ENCODE measurements around the gene NPR1. TPM values are rescaled to one million over a fixed set of nuclear protein-coding genes. Genes with fewer than 3 reads are reported as not detected.

The NPR1 gene
- total and polyA plus RNA-seq, 2 of the 4 experiments (the other 2 are of a cell fraction): 0.02 TPM; not detected in 1

- H3K56ac ChIP-seq (ENCODE audit: extremely low read depth, insufficient read depth, low read length): no peak overlapping the region
- no peak overlapping the region for H2BK20ac ChIP-seq (ENCODE audit: low read depth, low read length)
- dilution Hi-C loops (cut with HindIII; ENCODE audit: low sequenced_read_pairs, unreplicated experiment) (no loop called here), in situ Hi-C loops (cut with MboI; ENCODE audit: low sequenced_read_pairs) (no loop called here), intact Hi-C loops (cut with micrococcal nuclease) (no loop called here)
- no peak overlapping the region for H2AK9ac ChIP-seq (replicated peaks; ENCODE audit: low read depth, low read length, poor library complexity)
- H2AK5ac ChIP-seq (ENCODE audit: low read depth, low read length): no peak overlapping the region
- no peak overlapping the region for H2BK5ac ChIP-seq (ENCODE audit: low read depth, low read length, poor library complexity, severe bottlenecking)
- no peak overlapping the region for H2AFZ ChIP-seq (replicated peaks; ENCODE audit: low read length, poor library complexity)
- no peak overlapping the region for H4K8ac ChIP-seq (ENCODE audit: low read depth in 2 of 2, low read length in 2 of 2)
- H3K14ac ChIP-seq (replicated peaks; ENCODE audit: low read depth, low read length): no peak overlapping the region
- no TSS peak for BruUV-seq (replicated peaks)
- POLR2A ChIA-PET (ENCODE audit: unreplicated experiment): no interaction called here
- peaks cover 3% of the 10 kb centered on the region for H3K4me1 ChIP-seq (ENCODE audit: control insufficient read depth, insufficient read depth, low read length)
- no CpG with 5 or more reads among the region's 1 CpG for WGBS, 2 experiments (ENCODE audit: extremely low coverage in 2 of 2, insufficient read length in 1 of 2)
- H3K4me3 ChIP-seq (ENCODE audit: insufficient read depth, low read depth, low read length): no peak overlapping the region
- H3K27ac ChIP-seq (ENCODE audit: insufficient read depth, low read length): no peak overlapping the region
- peaks cover 12 to 41% of the 10 kb centered on the region in 2 experiments for H3K79me1 ChIP-seq (ENCODE audit: low read depth in 1 of 2, low read length in 2 of 2)
- peaks cover 4% of the 10 kb centered on the region for H3K9me1 ChIP-seq (ENCODE audit: insufficient read depth, low read length)
- no peak for ATAC-seq (ENCODE audit: low read depth)
- H4K91ac ChIP-seq (ENCODE audit: insufficient read depth, low read depth, low read length): no peak overlapping the region
- H3K9ac ChIP-seq (ENCODE audit: low read depth, low read length): no peak overlapping the region
- no peaks in the 10 kb centered on the region for H4K20me1 ChIP-seq (ENCODE audit: insufficient read depth, low read length)
- TF ChIP-seq BHLHE40 (IDR thresholded peaks at IDR 0.05; ENCODE audit: low read depth, low read length) (no peak), RCOR1 (IDR thresholded peaks at IDR 0.05; ENCODE audit: insufficient replicate concordance, low read length) (no peak), CEBPB (IDR thresholded peaks at IDR 0.05; ENCODE audit: low read depth, low read length) (no peak), MAFK (IDR thresholded peaks at IDR 0.05; ENCODE audit: low read depth, low read length) (no peak), MXI1 (IDR thresholded peaks at IDR 0.05; ENCODE audit: borderline replicate concordance, low read depth, low read length) (no peak), SMC3 (IDR thresholded peaks at IDR 0.05; ENCODE audit: low read depth, low read length) (no peak), FOS (IDR thresholded peaks at IDR 0.05; ENCODE audit: low read depth, low read length) (no peak), USF2 (IDR thresholded peaks at IDR 0.05; ENCODE audit: low read depth, low read length) (no peak), MAZ (IDR thresholded peaks at IDR 0.05; ENCODE audit: borderline replicate concordance, low read depth, low read length) (no peak), NFE2L2 (IDR thresholded peaks at IDR 0.05; ENCODE audit: low read depth, low read length) (no peak), RFX5 (IDR thresholded peaks at IDR 0.05; ENCODE audit: low read depth, low read length) (no peak), CTCF (conservative IDR thresholded peaks at IDR 0.05; ENCODE audit: low read depth, low read length) (no peak), ELK1 (IDR thresholded peaks at IDR 0.05; ENCODE audit: borderline replicate concordance, low read depth, low read length) (no peak), CHD1 (IDR thresholded peaks at IDR 0.05; ENCODE audit: low read depth, low read length) (no peak), RAD21 (IDR thresholded peaks at IDR 0.05; ENCODE audit: low read length) (no peak)
- H4K5ac ChIP-seq (ENCODE audit: low read depth, low read length): no peak overlapping the region
- no peak overlapping the region for H3K4me2 ChIP-seq (ENCODE audit: low read depth, low read length)
- 0 out of 2 replicates have a peak, but pooled peaks cover 2% of the 10 kb centered on the region for H3K36me3 ChIP-seq (ENCODE audit: control insufficient read depth, insufficient read depth, low read length)
- no peaks in the 10 kb centered on the region for H3K27me3 ChIP-seq (ENCODE audit: control insufficient read depth, insufficient read depth, low read length)
- CTCF ChIA-PET: interaction anchor here (0.6 to 1.8 kb wide), 2 partner anchors 9 to 56 kb away, joined by 3 to 4 read pairs; partner anchors contain the start of gene NPR1
- no peak overlapping the region for H2BK120ac ChIP-seq (ENCODE audit: low read depth, low read length)
- H2BK15ac ChIP-seq (ENCODE audit: low read depth, low read length): no peak overlapping the region
- no peak overlapping the region for H3K23ac ChIP-seq (ENCODE audit: low read depth, low read length)
- DNase-seq: no peak
- no peak overlapping the region for H3K18ac ChIP-seq (ENCODE audit: low read depth, low read length)
- no peaks in the 10 kb centered on the region for H3K9me3 ChIP-seq (ENCODE audit: control insufficient read depth, insufficient read depth, low read length)
- H3K4ac ChIP-seq (ENCODE audit: low read depth, low read length): no peak overlapping the region
Measured at GRCh38 chr1:153733970-153734369, 55.5 kb downstream of the NPR1 start.
